Ishikawa (cell line): ENCODE measurements around the gene HSD17B11.

Experiments
- FOXM1 ChIP-seq: IDR thresholded peaks from 2 replicates; pipeline ENCODE4 v1.6.1; 2012; ENCODE audit warnings: low read depth, borderline replicate concordance
- NFIC ChIP-seq: IDR thresholded peaks from 2 replicates; pipeline ENCODE4 v1.6.1; 2012
- TF ChIP-seq, protein P1 (sequence below): IDR thresholded peaks from 2 replicates; pipeline ENCODE4 v1.6.1; 2012

DNA sequence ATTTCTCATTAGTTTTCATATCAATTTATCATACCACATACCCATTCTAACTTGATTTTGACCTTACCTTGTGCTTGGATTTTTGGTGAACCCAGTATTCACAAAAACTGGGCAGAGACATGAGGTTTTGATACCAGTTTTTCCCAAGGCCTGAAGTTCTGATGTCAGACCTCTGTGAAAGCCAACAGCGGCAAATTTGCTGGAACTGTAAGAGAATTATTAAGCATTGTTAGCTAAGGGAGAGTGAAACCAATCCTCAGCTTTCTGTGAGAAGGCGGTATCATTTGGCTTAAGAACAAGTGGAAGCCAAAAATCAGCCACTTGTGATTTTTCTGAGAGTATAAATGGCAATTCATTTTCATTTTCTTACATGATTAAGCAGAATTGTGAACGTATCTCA, 77.2 kb downstream of the HSD17B11 start:
- TF ChIP-seq FOXM1 (no peak), NFIC (no peak)
- TF ChIP-seq, protein P1, sequence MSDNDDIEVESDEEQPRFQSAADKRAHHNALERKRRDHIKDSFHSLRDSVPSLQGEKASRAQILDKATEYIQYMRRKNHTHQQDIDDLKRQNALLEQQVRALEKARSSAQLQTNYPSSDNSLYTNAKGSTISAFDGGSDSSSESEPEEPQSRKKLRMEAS, result no peak
